ENCODE measurements around the gene VCL. TPM values are rescaled to one million over a fixed set of nuclear protein-coding genes. Genes with fewer than 3 reads are reported as not detected.

The VCL gene
- total RNA-seq, 2 experiments from 2014 or later = 18.5 to 19.7 TPM

DNA sequence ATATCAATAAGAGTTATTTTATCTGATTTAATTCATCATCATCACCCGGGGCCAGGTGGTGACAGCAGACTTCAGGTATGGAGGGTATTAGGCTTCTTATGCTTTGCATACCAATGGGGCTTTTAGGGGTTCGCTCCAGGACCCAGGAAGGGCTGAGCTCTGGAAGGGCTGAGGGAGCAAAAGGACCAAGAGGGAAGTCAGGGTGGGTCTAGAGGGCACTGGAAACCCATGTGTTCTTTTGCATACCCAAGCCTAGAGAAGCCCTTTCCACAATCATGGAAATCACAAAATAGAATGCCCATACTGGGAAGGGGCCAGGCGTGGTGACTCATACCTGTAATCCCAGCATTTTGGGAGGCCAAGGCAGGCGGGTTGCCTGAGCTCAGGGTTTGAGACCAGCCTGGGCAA, 30.9 kb upstream of the VCL start:
- H3K4me1 Mint-ChIP-seq (ENCODE audit: low read depth) = peaks cover 5% of the 10 kb centered on the region

DNA sequence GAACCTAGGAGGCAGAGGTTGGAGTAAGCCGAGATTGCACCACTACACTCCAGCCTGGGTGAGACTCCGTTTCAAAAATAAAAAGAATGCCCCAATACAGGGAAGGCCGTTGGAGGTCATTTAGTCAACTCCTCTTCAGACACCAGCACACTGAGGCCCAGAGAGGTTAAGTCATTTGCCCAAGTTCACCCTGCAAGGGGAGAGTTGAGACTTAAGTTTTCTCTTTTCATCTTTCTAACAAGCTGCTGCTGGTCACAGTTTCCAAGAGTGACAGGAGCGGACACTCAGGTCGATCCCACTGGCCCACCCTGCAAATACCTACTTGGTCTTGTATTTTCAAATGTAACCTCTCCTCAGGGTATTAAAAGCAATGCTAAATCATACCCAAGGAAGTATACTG, 30.4 kb upstream of the VCL start:
- DNase-seq (no peak), ATAC-seq (ENCODE audit: poor library complexity) (no peak)
- Histone ChIP-seq H3K4me3 (ENCODE audit: low read length) (no peak overlapping the region), H3K27ac (ENCODE audit: low read depth in 1 of 2, low read length in 2 of 2) (no peak overlapping the region), H3K4me1 (ENCODE audit: insufficient read depth, low read length) (no peaks in the 10 kb centered on the region), H3K9me3 (ENCODE audit: control insufficient read depth in 1 of 2, insufficient read depth in 1 of 2, low read length in 2 of 2) (no peaks in the 10 kb centered on the region), H3K27me3 (ENCODE audit: control insufficient read depth in 1 of 2, insufficient read depth in 2 of 2, low read length in 2 of 2) (no peaks in the 10 kb centered on the region), H3K36me3 (ENCODE audit: insufficient read depth, low read length) (no peaks in the 10 kb centered on the region)
- Mint-ChIP-seq H3K36me3 (ENCODE audit: low read depth) (no peaks in the 10 kb centered on the region), H3K4me3 (no peak overlapping the region), H3K9me3 (no peaks in the 10 kb centered on the region), H3K27ac (no peak overlapping the region), H3K4me1 (ENCODE audit: low read depth) (peaks cover 5% of the 10 kb centered on the region), H3K27me3 (no peaks in the 10 kb centered on the region)
- TF ChIP-seq, protein P1, sequence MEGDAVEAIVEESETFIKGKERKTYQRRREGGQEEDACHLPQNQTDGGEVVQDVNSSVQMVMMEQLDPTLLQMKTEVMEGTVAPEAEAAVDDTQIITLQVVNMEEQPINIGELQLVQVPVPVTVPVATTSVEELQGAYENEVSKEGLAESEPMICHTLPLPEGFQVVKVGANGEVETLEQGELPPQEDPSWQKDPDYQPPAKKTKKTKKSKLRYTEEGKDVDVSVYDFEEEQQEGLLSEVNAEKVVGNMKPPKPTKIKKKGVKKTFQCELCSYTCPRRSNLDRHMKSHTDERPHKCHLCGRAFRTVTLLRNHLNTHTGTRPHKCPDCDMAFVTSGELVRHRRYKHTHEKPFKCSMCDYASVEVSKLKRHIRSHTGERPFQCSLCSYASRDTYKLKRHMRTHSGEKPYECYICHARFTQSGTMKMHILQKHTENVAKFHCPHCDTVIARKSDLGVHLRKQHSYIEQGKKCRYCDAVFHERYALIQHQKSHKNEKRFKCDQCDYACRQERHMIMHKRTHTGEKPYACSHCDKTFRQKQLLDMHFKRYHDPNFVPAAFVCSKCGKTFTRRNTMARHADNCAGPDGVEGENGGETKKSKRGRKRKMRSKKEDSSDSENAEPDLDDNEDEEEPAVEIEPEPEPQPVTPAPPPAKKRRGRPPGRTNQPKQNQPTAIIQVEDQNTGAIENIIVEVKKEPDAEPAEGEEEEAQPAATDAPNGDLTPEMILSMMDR (IDR thresholded peaks at IDR 0.05) = no peak
- POLR2A ChIA-PET = interaction anchor here (0.6 to 1.2 kb wide), 2 partner anchors 11 to 24 kb away, joined by 3 to 5 read pairs; no protein-coding TSS in a partner anchor
- CTCF ChIA-PET = no interaction called here
- intact Hi-C loops (cut with DNase I, micrococcal nuclease) = no loop called here

More for the DNA sequence above, 30.9 kb upstream of the VCL start:
- intact Hi-C loops (cut with DNase I, micrococcal nuclease) = no loop called here
- Histone ChIP-seq H3K4me3 (ENCODE audit: low read length) (no peak overlapping the region), H3K27me3 (ENCODE audit: control insufficient read depth in 1 of 2, insufficient read depth in 2 of 2, low read length in 2 of 2) (no peaks in the 10 kb centered on the region), H3K27ac (ENCODE audit: low read depth in 1 of 2, low read length in 2 of 2) (no peak overlapping the region), H3K4me1 (ENCODE audit: insufficient read depth, low read length) (no peaks in the 10 kb centered on the region), H3K9me3 (ENCODE audit: control insufficient read depth in 1 of 2, insufficient read depth in 1 of 2, low read length in 2 of 2) (no peaks in the 10 kb centered on the region), H3K36me3 (ENCODE audit: insufficient read depth, low read length) (no peaks in the 10 kb centered on the region)
- H3K36me3 Mint-ChIP-seq (ENCODE audit: low read depth) = no peaks in the 10 kb centered on the region
- no peak overlapping the region for H3K4me3 Mint-ChIP-seq
- TF ChIP-seq, protein P1 (IDR thresholded peaks at IDR 0.05) = no peak
- DNase-seq (no peak), ATAC-seq (ENCODE audit: poor library complexity) (no peak)
- ChIA-PET CTCF (interaction anchor here (0.8 to 1.3 kb wide), 2 partner anchors 10 to 26 kb away, joined by 3 to 4 read pairs; no protein-coding TSS in a partner anchor), POLR2A (interaction anchor here (0.6 kb wide), 1 partner anchor 24 kb away, joined by 3 read pairs; no protein-coding TSS in a partner anchor)
- H3K27me3 Mint-ChIP-seq = no peaks in the 10 kb centered on the region
- no peaks in the 10 kb centered on the region for H3K9me3 Mint-ChIP-seq
- no peak overlapping the region for H3K27ac Mint-ChIP-seq

DNA sequence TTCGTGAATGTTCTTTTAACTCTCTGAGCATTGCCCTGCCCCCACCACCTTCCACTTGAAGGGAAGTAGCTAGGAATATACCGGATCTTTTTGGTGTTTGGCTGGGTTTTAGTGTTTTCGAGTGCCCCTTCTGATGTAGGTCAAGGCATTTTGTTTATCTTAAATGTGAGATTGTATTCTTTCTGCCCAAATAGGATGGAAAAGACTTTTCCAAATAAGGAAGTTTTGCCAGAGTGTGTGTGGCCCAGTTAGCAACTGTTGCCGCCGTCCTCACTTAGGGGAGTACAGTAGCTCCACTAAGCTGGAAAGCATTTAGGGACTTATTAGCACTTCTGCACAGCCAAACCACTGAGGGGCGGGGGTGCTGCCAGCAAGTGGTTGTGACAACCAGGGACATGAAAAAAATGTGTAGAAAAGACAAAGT, 29.8 kb upstream of the VCL start:
- Histone ChIP-seq H3K4me1 (ENCODE audit: insufficient read depth, low read length) (peaks cover 2% of the 10 kb centered on the region), H3K36me3 (ENCODE audit: insufficient read depth, low read length) (no peaks in the 10 kb centered on the region), H3K27me3 (ENCODE audit: control insufficient read depth in 1 of 2, insufficient read depth in 2 of 2, low read length in 2 of 2) (no peaks in the 10 kb centered on the region), H3K9me3 (ENCODE audit: control insufficient read depth in 1 of 2, insufficient read depth in 1 of 2, low read length in 2 of 2) (no peaks in the 10 kb centered on the region), H3K27ac (ENCODE audit: low read depth in 1 of 2, low read length in 2 of 2) (no peak overlapping the region), H3K4me3 (ENCODE audit: low read length) (no peak overlapping the region)
- Mint-ChIP-seq H3K27ac (no peak overlapping the region), H3K9me3 (no peaks in the 10 kb centered on the region), H3K4me3 (no peak overlapping the region), H3K36me3 (ENCODE audit: low read depth) (no peaks in the 10 kb centered on the region), H3K4me1 (ENCODE audit: low read depth) (peaks cover 5% of the 10 kb centered on the region), H3K27me3 (no peaks in the 10 kb centered on the region)
- TF ChIP-seq, protein P1 (IDR thresholded peaks at IDR 0.05) = no peak
- peak in 1 of 14 experiments; percentile 66 for DNase-seq
- intact Hi-C loops (cut with DNase I, micrococcal nuclease) = no loop called here
- no peak for ATAC-seq (ENCODE audit: poor library complexity)
- CTCF ChIA-PET = no interaction called here
- POLR2A ChIA-PET = interaction anchor here (1.2 kb wide), 1 partner anchor 12 kb away, joined by 5 read pairs; no protein-coding TSS in a partner anchor

All from CD4-positive, alpha-beta T cell (primary cell).